DND-41 (cell line): ENCODE results near the gene IL10.
A peak's percentile ranks its signal among the peaks of the same experiment; 100 is the strongest.

ENCODE experiments used
- ATAC-seq: fragments of 200-7000 bp; cut with Tn5 transposase; 3 replicates; pipeline ENCODE4 v1.9.1; 2021; ENCODE audit warnings: low read depth; ENCODE audit not compliant: insufficient read depth
- DNase-seq: peaks from one replicate; pipeline ENCODE4 v3.0.0-alpha.2; 2020
- H2AFZ ChIP-seq: 2 replicates; pipeline ENCODE4 v1.6.0; 2012; ENCODE audit warnings: low read depth, low read length
- H3K27ac ChIP-seq: 2 replicates; pipeline ENCODE4 v1.5.1; 2012; ENCODE audit warnings: low read length, inconsistent platforms
- H3K27me3 ChIP-seq: fragments of 200-600 bp; sonication (generic); 2 replicates; pipeline ENCODE4 v1.6.0; 2012; ENCODE audit warnings: low read length, mild to moderate bottlenecking, inconsistent platforms; ENCODE audit not compliant: insufficient read depth, poor library complexity
- H3K36me3 ChIP-seq: 2 replicates; pipeline ENCODE4 v1.5.1; 2012; ENCODE audit warnings: low read length, inconsistent platforms; ENCODE audit not compliant: insufficient read depth
- H3K4me1 ChIP-seq: 2 replicates; pipeline ENCODE4 v1.5.1; 2012; ENCODE audit warnings: mild to moderate bottlenecking, low read length; ENCODE audit not compliant: insufficient read depth
- H3K4me2 ChIP-seq: 2 replicates; pipeline ENCODE4 v1.6.0; 2012; ENCODE audit warnings: mild to moderate bottlenecking, moderate library complexity, low read length, inconsistent platforms; ENCODE audit not compliant: insufficient read depth
- H3K4me3 ChIP-seq, 2 experiments: fragments of 200-600 bp in 1 of 2; shearing (Covaris generic) in 1 of 2; 2 replicates each; pipeline ENCODE4 v1.5.1; 2012 to 2016; ENCODE audit warnings: inconsistent platforms in 2 of 2, low read length in 2 of 2, mild to moderate bottlenecking in 2 of 2, low read depth in 1 of 2, moderate library complexity in 1 of 2
- H3K79me2 ChIP-seq: 2 replicates; pipeline ENCODE4 v1.6.0; 2012; ENCODE audit warnings: low read length, inconsistent platforms; ENCODE audit not compliant: insufficient read depth
- H3K9ac ChIP-seq: 2 replicates; pipeline ENCODE4 v1.6.0; 2012; ENCODE audit warnings: low read depth, mild to moderate bottlenecking, inconsistent platforms, low read length, moderate library complexity
- H3K9me3 ChIP-seq: 2 replicates; pipeline ENCODE4 v1.5.1; 2012; ENCODE audit warnings: low read length, moderate library complexity, mild to moderate bottlenecking, inconsistent platforms; ENCODE audit not compliant: insufficient read depth, severe bottlenecking
- H4K20me1 ChIP-seq: 2 replicates; pipeline ENCODE4 v1.6.0; 2012; ENCODE audit warnings: low read length; ENCODE audit not compliant: insufficient read depth
- EZH2 ChIP-seq: IDR thresholded peaks from 3 replicates; pipeline ENCODE4 v1.6.1; 2012; ENCODE audit warnings: borderline replicate concordance, low read depth, mild to moderate bottlenecking, moderate library complexity, low read length, inconsistent platforms; ENCODE audit not compliant: severe bottlenecking
- TF ChIP-seq, protein P1 (sequence below): IDR thresholded peaks from 2 replicates; pipeline ENCODE4 v1.5.1; 2012; ENCODE audit warnings: borderline replicate concordance, low read length, moderate library complexity, mild to moderate bottlenecking; ENCODE audit not compliant: poor library complexity, severe bottlenecking; ENCODE audit errors: extremely low read depth

IL10 gene

DNA sequence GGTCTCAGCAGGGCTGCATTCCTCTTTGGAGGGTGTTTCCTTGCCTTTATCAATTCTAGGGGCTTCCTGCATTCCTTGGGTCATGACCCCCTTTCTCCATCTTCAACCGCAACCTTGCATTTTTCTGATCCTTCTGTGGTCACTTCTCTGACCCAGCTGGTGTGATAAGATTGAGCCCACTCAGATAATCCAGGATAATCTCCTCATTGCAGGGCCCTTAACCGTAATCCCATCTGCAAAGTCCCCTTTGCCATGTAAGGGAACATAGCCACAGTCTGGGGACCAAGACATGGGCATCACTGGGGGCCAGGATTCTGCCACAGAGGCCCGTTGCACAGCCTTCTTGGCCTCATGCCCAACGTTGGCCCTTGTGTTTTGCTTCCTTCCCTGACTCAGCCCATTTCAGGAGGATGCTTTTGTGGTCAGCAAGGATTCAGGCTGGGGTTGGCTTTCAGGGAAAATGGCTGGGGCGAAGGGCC, 36.7 kb downstream of the IL10 start:
- H3K9ac ChIP-seq: no peak overlapping the region

DNA sequence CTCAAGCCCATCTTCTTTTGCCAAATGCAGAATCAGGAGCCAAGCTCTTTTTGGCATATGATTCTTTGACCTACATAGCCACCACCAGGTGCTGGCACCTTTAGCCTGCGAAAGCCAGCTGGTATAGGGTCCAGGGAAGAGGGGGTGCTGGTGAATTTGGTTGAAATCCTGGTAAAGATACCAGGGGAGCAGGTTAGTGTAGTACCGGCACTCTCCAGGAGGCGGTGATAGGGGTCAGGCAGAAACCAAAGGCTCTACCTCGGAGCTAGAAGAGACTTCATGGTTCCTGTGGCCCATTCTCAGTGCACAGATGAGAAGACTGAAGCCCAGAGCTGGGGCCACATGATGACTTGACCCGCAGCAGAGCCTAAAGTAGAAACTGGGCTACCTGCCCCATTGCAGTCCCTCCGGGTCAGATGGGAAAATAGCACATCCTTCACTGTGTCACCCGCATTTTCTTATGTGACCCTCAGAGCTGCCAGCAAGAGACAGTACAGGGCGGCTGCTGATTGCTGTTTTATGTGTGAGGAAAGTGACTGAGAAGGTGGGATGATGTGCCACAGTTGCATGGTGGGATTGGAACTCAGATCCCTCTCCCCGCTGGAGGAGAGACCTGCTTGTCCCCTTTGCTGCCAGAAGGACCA, 37.7 kb downstream of the IL10 start:
- DNase-seq (peak; percentile 78), ATAC-seq (peak; percentile 76)
- H3K27me3 ChIP-seq: no peaks in the 10 kb centered on the region
- peak overlapping the region; percentile 64 for H3K27ac ChIP-seq
- no peaks in the 10 kb centered on the region for H3K79me2 ChIP-seq
- H2AFZ ChIP-seq: no peak overlapping the region
- H3K9me3 ChIP-seq: no peaks in the 10 kb centered on the region
- H3K4me1 ChIP-seq: peaks cover 43% of the 10 kb centered on the region
- no peak overlapping the region for H3K4me3 ChIP-seq
- H3K9ac ChIP-seq: no peak overlapping the region
- H3K4me2 ChIP-seq: no peak overlapping the region
- peaks cover 51% of the 10 kb centered on the region for H3K36me3 ChIP-seq
- no peak for TF ChIP-seq EZH2
- TF ChIP-seq, protein P1, sequence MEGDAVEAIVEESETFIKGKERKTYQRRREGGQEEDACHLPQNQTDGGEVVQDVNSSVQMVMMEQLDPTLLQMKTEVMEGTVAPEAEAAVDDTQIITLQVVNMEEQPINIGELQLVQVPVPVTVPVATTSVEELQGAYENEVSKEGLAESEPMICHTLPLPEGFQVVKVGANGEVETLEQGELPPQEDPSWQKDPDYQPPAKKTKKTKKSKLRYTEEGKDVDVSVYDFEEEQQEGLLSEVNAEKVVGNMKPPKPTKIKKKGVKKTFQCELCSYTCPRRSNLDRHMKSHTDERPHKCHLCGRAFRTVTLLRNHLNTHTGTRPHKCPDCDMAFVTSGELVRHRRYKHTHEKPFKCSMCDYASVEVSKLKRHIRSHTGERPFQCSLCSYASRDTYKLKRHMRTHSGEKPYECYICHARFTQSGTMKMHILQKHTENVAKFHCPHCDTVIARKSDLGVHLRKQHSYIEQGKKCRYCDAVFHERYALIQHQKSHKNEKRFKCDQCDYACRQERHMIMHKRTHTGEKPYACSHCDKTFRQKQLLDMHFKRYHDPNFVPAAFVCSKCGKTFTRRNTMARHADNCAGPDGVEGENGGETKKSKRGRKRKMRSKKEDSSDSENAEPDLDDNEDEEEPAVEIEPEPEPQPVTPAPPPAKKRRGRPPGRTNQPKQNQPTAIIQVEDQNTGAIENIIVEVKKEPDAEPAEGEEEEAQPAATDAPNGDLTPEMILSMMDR: peak; percentile 93
- H4K20me1 ChIP-seq: no peaks in the 10 kb centered on the region

More for the DNA sequence above, 36.7 kb downstream of the IL10 start:
- H3K27me3 ChIP-seq: no peaks in the 10 kb centered on the region
- no peak overlapping the region for H3K4me2 ChIP-seq
- no peaks in the 10 kb centered on the region for H4K20me1 ChIP-seq
- peaks cover 42% of the 10 kb centered on the region for H3K36me3 ChIP-seq
- DNase-seq: no peak
- peaks cover 49% of the 10 kb centered on the region for H3K4me1 ChIP-seq
- H3K9me3 ChIP-seq: no peaks in the 10 kb centered on the region
- no peak for ATAC-seq
- peak overlapping the region; percentile 64 for H3K27ac ChIP-seq
- no peak for TF ChIP-seq EZH2
- TF ChIP-seq, protein P1: no peak
- no peak overlapping the region for H3K4me3 ChIP-seq
- no peaks in the 10 kb centered on the region for H3K79me2 ChIP-seq
- no peak overlapping the region for H2AFZ ChIP-seq

DNA sequence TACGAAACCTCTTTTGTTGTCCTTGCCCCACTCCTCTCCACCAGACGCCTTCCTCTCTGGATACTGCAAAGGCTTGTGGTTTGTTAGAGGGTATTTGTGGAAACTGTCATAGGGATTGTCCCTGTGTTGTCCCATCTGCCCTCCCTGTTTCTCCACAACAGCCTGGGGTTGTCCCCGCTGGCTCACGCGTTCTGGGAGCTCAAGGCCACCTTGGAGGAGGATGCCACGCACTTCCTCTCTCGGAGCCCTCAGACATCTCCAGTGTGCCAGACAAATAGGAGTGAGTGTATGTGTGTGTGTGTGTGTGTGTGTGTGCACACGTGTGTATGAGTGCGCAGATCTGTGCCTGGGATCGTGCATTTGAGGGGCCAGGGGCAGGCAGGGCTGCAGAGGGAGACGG, 39.3 kb downstream of the IL10 start:
- Histone ChIP-seq H3K36me3 (peaks cover 61% of the 10 kb centered on the region), H3K27me3 (no peaks in the 10 kb centered on the region), H3K9ac (no peak overlapping the region), H3K79me2 (no peaks in the 10 kb centered on the region), H4K20me1 (no peaks in the 10 kb centered on the region), H3K4me1 (peaks cover 31% of the 10 kb centered on the region), H3K4me2 (no peak overlapping the region), H3K4me3 (no peak overlapping the region), H2AFZ (no peak overlapping the region), H3K27ac (no peak overlapping the region), H3K9me3 (no peaks in the 10 kb centered on the region)
- ATAC-seq: no peak
- no peak for DNase-seq
- TF ChIP-seq, protein P1: no peak
- no peak for TF ChIP-seq EZH2

DNA sequence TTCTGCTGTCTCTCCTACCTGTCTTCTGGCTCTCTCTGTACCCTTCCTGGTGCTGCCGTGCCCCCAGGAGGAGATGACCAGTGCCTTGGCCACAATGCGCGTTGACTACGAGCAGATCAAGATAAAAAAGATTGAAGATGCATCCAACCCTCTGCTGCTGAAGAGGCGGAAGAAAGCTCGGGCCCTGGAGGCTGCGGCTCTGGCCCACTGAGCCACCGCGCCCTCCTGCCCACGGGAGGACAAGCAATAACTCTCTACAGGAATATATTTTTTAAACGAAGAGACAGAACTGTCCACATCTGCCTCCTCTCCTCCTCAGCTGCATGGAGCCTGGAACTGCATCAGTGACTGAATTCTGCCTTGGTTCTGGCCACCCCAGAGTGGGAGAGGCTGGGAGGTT, 39.8 kb downstream of the IL10 start:
- TF ChIP-seq, protein P1: no peak
- no peak for TF ChIP-seq EZH2
- Histone ChIP-seq H3K4me3 (no peak overlapping the region), H3K27me3 (no peaks in the 10 kb centered on the region), H2AFZ (no peak overlapping the region), H3K9ac (no peak overlapping the region), H3K36me3 (peaks cover 61% of the 10 kb centered on the region), H3K79me2 (no peaks in the 10 kb centered on the region), H3K27ac (no peak overlapping the region), H3K4me2 (no peak overlapping the region), H4K20me1 (no peaks in the 10 kb centered on the region), H3K9me3 (no peaks in the 10 kb centered on the region), H3K4me1 (peaks cover 28% of the 10 kb centered on the region)
- no peak for DNase-seq
- ATAC-seq: no peak
